Right lobe of liver (tissue), 4 donors: ENCODE data around the gene EVA1C.

ENCODE experiments used
- CTCF ChIP-seq, 4 donors: fragments of 200-600 bp in 3 of 4; fragments of 450-650 bp in 1 of 4; IDR thresholded peaks; one replicate each; pipeline versions ENCODE4 v1.5.1 to v1.8.0; 2016 to 2022; ENCODE audit warnings: antibody characterized with exemption in 4 of 4, mild to moderate bottlenecking in 2 of 4
- POLR2A ChIP-seq: fragments of 450-650 bp; IDR thresholded peaks from one replicate; pipeline ENCODE4 v1.6.1; 2017; ENCODE audit warnings: antibody characterized with exemption, mild to moderate bottlenecking
- donor health status: DM: no; HTN: no; CAD: no.
- donor health status: DM: no; HTN: no; CAD: no.
- donor health status: DM: no; HTN: yes; CAD: no.

DNA sequence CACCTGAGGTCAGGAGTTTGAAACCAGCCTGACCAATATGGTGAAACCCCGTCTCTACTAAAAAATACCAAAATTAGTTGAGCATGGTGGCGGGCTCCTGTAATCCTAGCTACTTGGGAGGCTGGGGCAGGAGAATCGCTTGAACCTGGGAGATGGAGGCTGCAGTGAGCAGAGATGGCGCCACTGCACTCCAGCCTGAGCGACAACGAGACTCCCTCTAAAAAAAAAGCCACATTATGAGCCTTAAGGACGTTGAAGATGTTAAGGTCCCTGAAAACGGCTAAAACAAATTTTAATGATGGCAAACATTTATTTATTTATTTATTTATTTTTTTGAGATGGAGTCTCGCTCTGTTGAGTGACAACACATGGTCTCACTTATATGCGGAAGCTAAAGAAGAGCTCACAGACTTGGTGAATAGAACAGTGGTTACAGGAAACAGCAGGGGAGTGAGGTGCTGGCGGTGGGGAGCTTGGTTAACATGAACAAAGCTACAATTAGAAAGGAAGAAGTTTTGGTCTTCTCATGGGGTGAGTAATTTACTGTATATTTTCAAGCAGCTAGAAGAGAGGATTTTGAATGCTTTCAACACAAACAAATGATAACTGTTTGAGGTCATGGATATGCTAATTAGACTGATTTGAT lies 125.8 kb downstream of the EVA1C start:
- TF ChIP-seq POLR2A (no peak), CTCF (IDR thresholded peaks at IDR 0.05) (no peak)
